Esophagus muscularis mucosa (tissue), 4 donors: Measurements from ENCODE around the gene ACSBG1. TPM values are rescaled to one million over a fixed set of nuclear protein-coding genes. Genes with fewer than 3 reads are reported as not detected.

Experiments
- DNase-seq: peaks from one replicate; pipeline ENCODE4 v3.0.0-alpha.2; 2017; ENCODE audit errors: extremely low spot score
- H3K27ac ChIP-seq, 4 donors: fragments of 200-600 bp; sonication (generic); replicated peaks in 1 of 4; 1 replicate in 3 of 4; 2 replicates in 1 of 4; pipeline ENCODE4 v1.5.1; 2016 to 2019; ENCODE audit warnings: mild to moderate bottlenecking in 1 of 4
- H3K27me3 ChIP-seq, 4 donors: fragments of 200-600 bp; sonication (generic); one replicate each; pipeline versions ENCODE4 v1.5.1 to v1.6.0; 2016 to 2019
- H3K36me3 ChIP-seq, 4 donors: fragments of 200-600 bp; sonication (generic); one replicate each; pipeline ENCODE4 v1.5.1; 2016 to 2019
- H3K4me1 ChIP-seq, 4 donors: fragments of 200-600 bp; sonication (generic); one replicate each; pipeline ENCODE4 v1.5.1; 2016 to 2019
- H3K4me3 ChIP-seq, 4 donors: fragments of 200-600 bp; sonication (generic); 1 replicate in 2 of 4; 2 replicates in 2 of 4; pipeline ENCODE4 v1.5.1; 2016 to 2019; ENCODE audit warnings: mild to moderate bottlenecking in 4 of 4, moderate library complexity in 1 of 4
- H3K9me3 ChIP-seq, 4 donors: fragments of 200-600 bp; sonication (generic); 1 replicate in 3 of 4; 2 replicates in 1 of 4; pipeline ENCODE4 v1.5.1; 2016 to 2019
- EP300 ChIP-seq: sonication (generic); formaldehyde crosslinking; IDR thresholded peaks from one replicate; pipeline ENCODE4 v1.6.1; 2017; ENCODE audit warnings: antibody characterized with exemption
- POLR2A ChIP-seq: fragments of 450-650 bp; IDR thresholded peaks from one replicate; pipeline ENCODE4 v1.6.1; 2017; ENCODE audit warnings: antibody characterized with exemption, moderate library complexity, mild to moderate bottlenecking, low read depth
- POLR2AphosphoS5 ChIP-seq, 2 donors: sonication (generic); formaldehyde crosslinking; IDR thresholded peaks; one replicate each; pipeline ENCODE4 v1.6.1; 2017; ENCODE audit warnings: antibody characterized with exemption in 2 of 2
- WGBS: methylation state at CpG from one replicate; pipeline ENCODE4 v1.1.5; 2018; 5-methylcytosine and 5-hydroxymethylcytosine counted together
- intact Hi-C: fragments of 100-400 bp; cut with DNase I; formaldehyde crosslinking; loops from one replicate; pipeline ENCODE4 v1.15.1; 2023
- total RNA-seq, 4 donors: library from RNA; depleted of rRNA; stranded (reverse); fragments of >200 nt; gene quantifications; one replicate each; pipeline versions ENCODE4 v1.1.0 to v1.2.1, GENCODE V29; 2016
- TF ChIP-seq, protein P1 (sequence below), 3 experiments: fragments of 200-600 bp in 2 of 3; fragments of 450-650 bp in 1 of 3; sonication (generic) in 2 of 3; IDR thresholded peaks; one replicate each; pipeline ENCODE4 v1.5.1; 2017 to 2019; ENCODE audit warnings: antibody characterized with exemption in 3 of 3, mild to moderate bottlenecking in 2 of 3, moderate library complexity in 1 of 3

ACSBG1 gene
- total RNA-seq, 4 donors from 2014 or later: 0.33 to 2.5 (median 1.8) TPM

DNA sequence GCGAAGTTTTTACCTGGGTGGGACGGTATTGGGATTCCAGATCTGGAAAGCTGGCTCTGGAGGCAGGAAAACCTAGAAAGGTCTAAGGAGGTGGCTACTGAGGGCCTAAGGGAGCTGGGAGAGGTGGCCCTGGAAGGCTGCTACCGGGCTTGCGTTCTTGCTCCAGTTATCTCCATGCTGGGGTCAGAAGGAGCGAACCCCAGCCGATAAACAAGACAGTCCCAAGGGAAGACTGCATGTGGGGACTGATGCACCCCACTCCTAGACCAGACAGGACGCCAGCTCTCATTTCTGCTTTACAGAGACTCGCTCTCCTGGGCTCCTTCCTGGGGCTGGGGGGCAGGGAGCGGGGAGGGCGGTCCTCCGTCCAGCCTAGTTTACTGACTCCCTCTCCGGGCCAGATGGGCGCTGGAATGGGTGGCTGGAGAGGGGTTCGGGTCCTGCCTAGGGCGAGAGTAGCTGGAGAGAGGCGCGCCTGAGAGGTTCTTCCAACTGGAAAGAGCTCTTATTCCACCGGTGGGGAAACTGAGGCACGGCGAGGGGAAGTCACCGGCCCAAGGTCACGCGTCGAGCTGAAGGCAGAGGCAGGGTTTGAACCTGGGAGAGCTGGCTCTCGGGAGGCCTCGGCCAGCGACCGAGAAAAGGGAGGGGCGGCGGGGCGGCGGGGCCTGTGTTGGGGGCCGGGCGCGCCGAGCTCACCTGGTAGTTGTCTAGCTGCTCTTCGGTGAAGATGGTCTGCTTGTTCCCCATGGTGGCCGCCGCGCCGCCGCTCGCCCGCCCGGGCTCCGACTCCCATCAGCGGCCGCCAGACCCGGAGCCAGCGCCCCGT is 103.7 kb downstream of the ACSBG1 start:
- WGBS: 74% methylated on average over 16 of the region's 51 CpGs
- intact Hi-C loops: no loop called here

DNA sequence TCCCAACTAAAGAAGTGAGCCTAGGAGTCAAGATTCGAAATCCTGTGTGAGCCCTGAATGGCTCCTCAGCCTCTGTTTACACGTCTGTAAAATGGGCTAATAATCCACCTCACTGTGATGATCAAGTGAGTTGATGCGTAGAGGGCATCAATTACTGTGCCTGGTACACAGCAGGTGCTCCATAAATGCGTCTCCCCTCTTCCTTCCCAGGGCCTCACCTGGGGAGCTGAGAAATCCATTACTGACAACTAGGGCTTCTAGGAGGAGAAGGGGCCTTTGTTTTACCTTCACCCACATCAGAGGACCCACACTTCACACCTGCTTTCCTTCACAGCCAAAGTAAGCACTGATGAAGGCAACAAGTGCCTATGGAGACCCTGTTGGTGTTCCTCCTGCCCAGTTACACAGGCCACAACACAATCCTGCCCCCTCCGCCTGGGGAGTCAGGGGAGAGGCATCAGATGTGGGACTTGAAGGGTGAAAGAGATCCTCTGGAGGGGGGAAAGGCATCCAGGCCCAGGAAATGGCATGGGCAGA is 104.5 kb downstream of the ACSBG1 start:
- intact Hi-C loops: no loop called here
- no peak for TF ChIP-seq POLR2AphosphoS5 (IDR thresholded peaks at IDR 0.05)
- no peak for TF ChIP-seq POLR2A
- 98% methylated on average over 5 of the region's 5 CpGs for WGBS
- DNase-seq: no peak
- Histone ChIP-seq H3K36me3 (no peaks in the 10 kb centered on the region), H3K27me3 (no peaks in the 10 kb centered on the region), H3K4me3 (no peak overlapping the region), H3K9me3 (no peaks in the 10 kb centered on the region), H3K4me1 (peaks cover 11 to 22% (median 19%) of the 10 kb centered on the region in 4 donors), H3K27ac (no peak overlapping the region)

More for the DNA sequence above, 103.7 kb downstream of the ACSBG1 start:
- Histone ChIP-seq H3K27me3 (no peaks in the 10 kb centered on the region), H3K4me1 (peaks cover 11 to 22% (median 19%) of the 10 kb centered on the region in 4 donors), H3K27ac (peak overlapping the region; percentile 85 to 88 (median 86)), H3K36me3 (no peaks in the 10 kb centered on the region), H3K9me3 (no peaks in the 10 kb centered on the region), H3K4me3 (peak overlapping the region; percentile 77 to 92 (median 88))
- DNase-seq: no peak
- TF ChIP-seq EP300: no peak
- TF ChIP-seq, protein P1, sequence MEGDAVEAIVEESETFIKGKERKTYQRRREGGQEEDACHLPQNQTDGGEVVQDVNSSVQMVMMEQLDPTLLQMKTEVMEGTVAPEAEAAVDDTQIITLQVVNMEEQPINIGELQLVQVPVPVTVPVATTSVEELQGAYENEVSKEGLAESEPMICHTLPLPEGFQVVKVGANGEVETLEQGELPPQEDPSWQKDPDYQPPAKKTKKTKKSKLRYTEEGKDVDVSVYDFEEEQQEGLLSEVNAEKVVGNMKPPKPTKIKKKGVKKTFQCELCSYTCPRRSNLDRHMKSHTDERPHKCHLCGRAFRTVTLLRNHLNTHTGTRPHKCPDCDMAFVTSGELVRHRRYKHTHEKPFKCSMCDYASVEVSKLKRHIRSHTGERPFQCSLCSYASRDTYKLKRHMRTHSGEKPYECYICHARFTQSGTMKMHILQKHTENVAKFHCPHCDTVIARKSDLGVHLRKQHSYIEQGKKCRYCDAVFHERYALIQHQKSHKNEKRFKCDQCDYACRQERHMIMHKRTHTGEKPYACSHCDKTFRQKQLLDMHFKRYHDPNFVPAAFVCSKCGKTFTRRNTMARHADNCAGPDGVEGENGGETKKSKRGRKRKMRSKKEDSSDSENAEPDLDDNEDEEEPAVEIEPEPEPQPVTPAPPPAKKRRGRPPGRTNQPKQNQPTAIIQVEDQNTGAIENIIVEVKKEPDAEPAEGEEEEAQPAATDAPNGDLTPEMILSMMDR (IDR thresholded peaks at IDR 0.05): no peak

DNA sequence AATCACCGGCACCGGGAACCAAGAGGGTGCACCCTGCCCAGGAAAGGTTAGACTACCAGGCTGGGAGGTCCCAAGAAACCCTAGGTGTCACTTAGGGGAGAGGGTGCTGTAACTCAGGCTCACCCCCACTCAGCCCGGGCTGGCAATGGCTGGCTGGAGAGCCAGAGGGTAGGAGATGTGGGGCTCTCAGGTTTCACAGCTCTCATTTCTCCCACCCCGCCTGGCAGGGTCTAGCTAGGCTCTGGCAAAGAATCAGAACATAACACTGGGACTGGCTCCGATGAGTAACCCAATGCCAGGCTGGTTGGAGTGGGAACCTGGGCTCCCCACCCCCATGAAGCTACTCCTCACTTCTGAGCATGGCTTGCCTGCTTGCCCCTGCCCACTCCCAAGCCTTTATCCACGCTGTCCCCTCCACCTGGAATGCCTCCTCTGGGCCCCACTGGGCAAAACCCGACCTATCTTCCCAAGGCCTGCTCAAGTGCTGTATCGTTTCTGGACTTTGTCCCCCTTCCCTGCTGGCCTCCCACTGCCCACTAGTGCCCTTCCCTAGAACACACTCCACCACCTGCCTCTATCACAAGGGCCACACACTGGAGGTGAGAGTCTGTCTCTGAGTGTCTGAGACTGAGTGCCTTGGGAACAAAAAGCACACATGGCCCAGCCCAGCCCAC is 105.2 kb downstream of the ACSBG1 start:
- no peak overlapping the region for H3K4me3 ChIP-seq
- intact Hi-C loops: no loop called here
- H3K27me3 ChIP-seq: no peaks in the 10 kb centered on the region
- no peaks in the 10 kb centered on the region for H3K9me3 ChIP-seq
- peaks cover 11 to 22% (median 19%) of the 10 kb centered on the region in 4 donors for H3K4me1 ChIP-seq
- TF ChIP-seq POLR2AphosphoS5 (IDR thresholded peaks at IDR 0.05) (no peak), POLR2A (no peak), EP300 (no peak)
- no peak for DNase-seq
- H3K36me3 ChIP-seq: no peaks in the 10 kb centered on the region
- H3K27ac ChIP-seq: no peak overlapping the region
- 68% methylated on average over 6 of the region's 8 CpGs for WGBS

DNA sequence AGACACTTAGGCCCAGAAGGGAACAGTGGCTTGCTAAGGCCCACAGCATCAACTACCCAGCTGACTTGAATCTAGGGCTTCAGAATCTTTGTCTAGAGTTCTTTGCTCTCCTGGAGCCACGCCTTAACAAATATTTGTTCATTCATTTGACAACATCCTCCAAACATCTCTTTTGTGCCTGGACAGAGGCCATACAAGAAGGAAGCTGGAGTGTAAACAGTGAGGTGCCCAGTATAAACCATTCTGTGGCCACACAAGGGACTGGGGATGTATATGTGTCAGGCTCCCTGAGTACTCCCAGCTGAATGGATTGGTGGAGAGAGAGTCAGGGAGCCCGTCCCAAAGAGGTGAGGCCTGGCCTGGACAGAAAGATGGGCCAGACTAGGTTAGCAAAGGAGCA is 106.5 kb downstream of the ACSBG1 start:
- Histone ChIP-seq H3K27ac (no peak overlapping the region), H3K36me3 (no peaks in the 10 kb centered on the region), H3K27me3 (no peaks in the 10 kb centered on the region), H3K4me3 (no peak overlapping the region), H3K4me1 (peaks cover 11 to 22% (median 19%) of the 10 kb centered on the region in 4 donors), H3K9me3 (no peaks in the 10 kb centered on the region)
- intact Hi-C loops: no loop called here
- WGBS: 60% methylated on average over 2 of the region's 2 CpGs
- TF ChIP-seq EP300 (no peak), POLR2A (no peak), POLR2AphosphoS5 (IDR thresholded peaks at IDR 0.05) (no peak)
- TF ChIP-seq, protein P1 (IDR thresholded peaks at IDR 0.05): no peak
- no peak for DNase-seq

DNA sequence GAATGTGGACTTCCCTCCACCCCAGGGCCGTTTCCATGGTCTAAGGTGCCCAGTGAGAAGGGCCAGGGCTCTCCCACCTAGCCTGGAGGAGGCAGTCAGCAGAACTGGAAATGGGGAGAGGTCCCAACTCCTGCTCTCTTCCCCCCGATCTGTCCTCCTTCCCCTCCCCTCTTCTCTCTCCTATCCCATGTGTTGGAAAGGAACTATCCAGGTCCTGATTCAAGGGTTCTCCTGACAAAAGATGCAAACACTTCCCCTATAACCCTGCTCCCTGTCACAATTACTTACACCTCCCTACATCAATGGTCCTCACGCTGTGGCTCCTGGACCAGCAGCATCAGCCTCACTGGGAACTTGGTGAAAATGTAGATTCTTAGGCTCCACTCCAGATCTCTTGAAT is 109.1 kb downstream of the ACSBG1 start:
- TF ChIP-seq EP300 (no peak), POLR2A (no peak), POLR2AphosphoS5 (IDR thresholded peaks at IDR 0.05) (no peak)
- TF ChIP-seq, protein P1 (IDR thresholded peaks at IDR 0.05): no peak

More for the DNA sequence above, 109.1 kb downstream of the ACSBG1 start:
- no peaks in the 10 kb centered on the region for H3K36me3 ChIP-seq
- H3K9me3 ChIP-seq: no peaks in the 10 kb centered on the region
- intact Hi-C loops: no loop called here
- H3K27me3 ChIP-seq: no peaks in the 10 kb centered on the region
- peaks cover 0 to under 1% (median 0%) of the 10 kb centered on the region in 4 donors for H3K4me1 ChIP-seq
- WGBS: 80% methylated on average over 3 of the region's 3 CpGs
- no peak overlapping the region for H3K4me3 ChIP-seq
- DNase-seq: no peak
- H3K27ac ChIP-seq: no peak overlapping the region
